Fibroblast of the aortic adventitia (primary cell): ENCODE data around the gene CD44. TPM values are rescaled to one million over a fixed set of nuclear protein-coding genes. Genes with fewer than 3 reads are reported as not detected.

Experiments used
- DNase-seq: peaks from one replicate; pipeline ENCODE4 v3.0.0-alpha.2; 2010; ENCODE audit warnings: low read depth
- H3K4me3 ChIP-seq: 2 replicates; pipeline ENCODE4 v1.5.1; 2011; ENCODE audit warnings: low read depth, mild to moderate bottlenecking, control low read depth, low read length, moderate library complexity
- total RNA-seq: library from RNA; depleted of rRNA; stranded (reverse); fragments of >200 nt; gene quantifications from 2 replicates; pipeline ENCODE4 v1.2.3, GENCODE V29; 2012; ENCODE audit warnings: low replicate concordance
- TF ChIP-seq, protein P1 (sequence below): IDR thresholded peaks from 2 replicates; pipeline ENCODE4 v1.5.1; 2011; ENCODE audit warnings: mild to moderate bottlenecking, low read length, control low read depth, inconsistent platforms; ENCODE audit not compliant: insufficient read depth

The CD44 gene
- total RNA-seq, 1 donor = 458 TPM

GRCh38 chr11:35243774-35244173, 104.8 kb downstream of the CD44 start:
- no peak overlapping the region for H3K4me3 ChIP-seq
- DNase-seq = no peak
- TF ChIP-seq, protein P1, sequence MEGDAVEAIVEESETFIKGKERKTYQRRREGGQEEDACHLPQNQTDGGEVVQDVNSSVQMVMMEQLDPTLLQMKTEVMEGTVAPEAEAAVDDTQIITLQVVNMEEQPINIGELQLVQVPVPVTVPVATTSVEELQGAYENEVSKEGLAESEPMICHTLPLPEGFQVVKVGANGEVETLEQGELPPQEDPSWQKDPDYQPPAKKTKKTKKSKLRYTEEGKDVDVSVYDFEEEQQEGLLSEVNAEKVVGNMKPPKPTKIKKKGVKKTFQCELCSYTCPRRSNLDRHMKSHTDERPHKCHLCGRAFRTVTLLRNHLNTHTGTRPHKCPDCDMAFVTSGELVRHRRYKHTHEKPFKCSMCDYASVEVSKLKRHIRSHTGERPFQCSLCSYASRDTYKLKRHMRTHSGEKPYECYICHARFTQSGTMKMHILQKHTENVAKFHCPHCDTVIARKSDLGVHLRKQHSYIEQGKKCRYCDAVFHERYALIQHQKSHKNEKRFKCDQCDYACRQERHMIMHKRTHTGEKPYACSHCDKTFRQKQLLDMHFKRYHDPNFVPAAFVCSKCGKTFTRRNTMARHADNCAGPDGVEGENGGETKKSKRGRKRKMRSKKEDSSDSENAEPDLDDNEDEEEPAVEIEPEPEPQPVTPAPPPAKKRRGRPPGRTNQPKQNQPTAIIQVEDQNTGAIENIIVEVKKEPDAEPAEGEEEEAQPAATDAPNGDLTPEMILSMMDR = no peak

DNA sequence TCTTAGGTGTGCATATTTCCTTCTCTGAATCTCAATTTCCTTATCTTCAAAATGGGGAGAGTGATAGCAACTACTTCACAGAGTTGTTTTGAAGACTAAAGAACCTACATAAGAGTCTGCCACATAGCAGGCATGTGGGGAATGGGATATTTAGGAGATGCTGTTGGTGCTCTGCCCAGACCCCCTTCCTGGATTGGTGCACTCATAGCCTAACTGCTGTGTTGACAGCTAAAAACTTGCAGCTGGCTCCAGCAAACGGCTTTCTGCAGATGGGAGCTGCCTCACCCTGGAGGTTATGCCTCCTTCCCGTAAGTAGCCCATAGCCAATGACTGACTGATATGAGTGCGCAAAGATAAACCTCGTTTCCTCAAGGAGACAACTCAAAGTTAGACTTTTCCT, 106.1 kb downstream of the CD44 start:
- TF ChIP-seq, protein P1 = no peak
- DNase-seq = no peak
- H3K4me3 ChIP-seq = no peak overlapping the region

DNA sequence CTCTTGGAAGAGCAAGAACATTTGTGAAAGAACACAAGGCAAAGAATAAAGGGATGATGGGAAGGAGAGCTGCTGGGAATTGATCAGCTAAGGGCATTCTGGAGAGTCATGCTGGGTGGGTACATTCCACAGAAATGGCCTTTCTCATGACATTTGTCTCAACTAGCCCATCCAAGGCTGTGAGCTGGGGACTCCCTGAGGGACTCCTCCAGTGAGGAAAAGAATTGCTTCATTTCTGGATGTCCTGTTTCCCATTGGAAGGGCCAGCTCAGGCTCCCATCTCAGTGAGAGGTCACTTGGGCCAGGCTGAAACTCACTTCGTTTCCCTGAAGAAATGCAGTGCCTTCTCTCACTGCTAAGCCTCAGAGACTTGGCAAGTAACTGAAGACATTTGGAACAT, 106.8 kb downstream of the CD44 start:
- no peak for DNase-seq
- no peak overlapping the region for H3K4me3 ChIP-seq
- TF ChIP-seq, protein P1 = no peak

DNA sequence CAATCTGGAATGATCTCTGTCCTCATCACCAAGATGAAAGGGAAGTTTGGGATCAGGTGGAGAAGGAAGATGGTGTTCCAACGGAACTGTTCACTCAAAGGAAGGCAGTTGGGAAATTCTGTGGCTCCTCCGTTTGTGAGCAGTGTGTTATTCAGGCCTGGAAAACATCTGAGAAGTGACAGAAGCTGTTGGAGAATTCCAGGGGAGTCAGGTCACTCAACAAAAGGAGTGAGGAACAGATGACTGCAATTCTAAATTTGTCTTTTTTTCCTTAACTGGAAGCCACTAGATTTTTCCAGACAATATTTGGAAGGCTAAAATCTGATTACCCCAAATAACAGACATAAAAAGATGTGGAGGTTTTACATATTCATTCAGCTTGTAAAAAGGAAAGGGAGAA, 107.8 kb downstream of the CD44 start:
- peak; percentile 58 for DNase-seq
- TF ChIP-seq, protein P1 = no peak
- H3K4me3 ChIP-seq = no peak overlapping the region

GRCh38 chr11:35247428-35247827, 108.5 kb downstream of the CD44 start:
- TF ChIP-seq, protein P1 = no peak
- DNase-seq = no peak
- H3K4me3 ChIP-seq = no peak overlapping the region

DNA sequence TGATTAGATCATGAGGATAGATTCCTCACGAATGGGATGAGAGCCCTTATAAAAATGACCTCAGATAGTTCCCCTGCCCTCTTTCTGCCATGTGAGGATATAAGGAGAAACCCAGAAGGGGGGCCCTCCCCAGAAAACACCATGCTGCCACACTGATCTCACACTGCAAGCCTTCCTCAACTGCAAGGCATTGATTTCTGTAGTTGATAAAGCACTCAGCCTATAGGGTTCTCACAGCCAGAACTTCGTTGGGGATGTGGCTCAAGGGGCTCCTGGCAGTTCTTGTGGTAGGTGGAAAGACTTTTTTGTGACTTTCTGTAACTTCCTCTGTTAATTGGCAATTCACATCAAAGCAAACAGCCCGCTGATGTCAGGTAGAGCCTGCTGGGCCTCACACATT, 108.9 kb downstream of the CD44 start:
- DNase-seq = no peak

More for the DNA sequence above, 108.9 kb downstream of the CD44 start:
- H3K4me3 ChIP-seq = no peak overlapping the region
- TF ChIP-seq, protein P1 = no peak
